Measurements from ENCODE around the gene IDH2.

- TF ChIP-seq MYC (IDR thresholded peaks at IDR 0.05; ENCODE audit: insufficient read depth, insufficient read length, insufficient replicate concordance, low read length, severe bottlenecking): no peak
- peak; percentile 74; the same call in 1 of the 2 replicates for TF ChIP-seq TAF1 (IDR thresholded peaks at IDR 0.05; ENCODE audit: borderline replicate concordance, low read depth, low read length)
- TF ChIP-seq CTCF (IDR thresholded peaks at IDR 0.05 in 2 of 3, conservative IDR thresholded peaks at IDR 0.05 in 1 of 3; ENCODE audit: control insufficient read depth in 2 of 3, extremely low read depth in 1 of 3, insufficient read depth in 1 of 3, low read depth in 3 of 3, low read length in 3 of 3): no peak
- no peak for TF ChIP-seq CBFB (IDR thresholded peaks at IDR 0.05; ENCODE audit: low read depth)
- TF ChIP-seq SMC3 (IDR thresholded peaks at IDR 0.05; ENCODE audit: borderline replicate concordance, low read length): no peak
- no peak for TF ChIP-seq CREB1 (IDR thresholded peaks at IDR 0.05; ENCODE audit: low read depth)
- no peak for TF ChIP-seq ATF3 (IDR thresholded peaks at IDR 0.05; ENCODE audit: borderline replicate concordance, extremely low read depth, low read depth, low read length)
- TF ChIP-seq CHD2 (IDR thresholded peaks at IDR 0.05; ENCODE audit: borderline replicate concordance, low read depth, low read length): peak; percentile 71
- peak; percentile 91 for TF ChIP-seq POLR2A (IDR thresholded peaks at IDR 0.05; ENCODE audit: low read depth, low read length)
- peak; percentile 67; the same call in 1 of the 2 replicates for TF ChIP-seq NFYB (IDR thresholded peaks at IDR 0.05; ENCODE audit: insufficient read depth, low read depth, low read length)
- TF ChIP-seq EZH2 (IDR thresholded peaks at IDR 0.05; ENCODE audit: borderline replicate concordance, control insufficient read depth, low read depth, low read length): no peak
- TF ChIP-seq POLR2AphosphoS5 (IDR thresholded peaks at IDR 0.05; ENCODE audit: low read length): peak; percentile 72
- no peak for TF ChIP-seq NRF1 (conservative IDR thresholded peaks at IDR 0.05; ENCODE audit: low read depth, low read length)
Measured at GRCh38 chr15:90101969-90102890, at the start of gene IDH2.

All from GM12878 (cell line).